Liver (tissue), 9 donors: ENCODE data around the gene IL1RN. TPM values are rescaled to one million over a fixed set of nuclear protein-coding genes. Genes with fewer than 3 reads are reported as not detected.

ENCODE experiments used
- DNase-seq: peaks from one replicate; pipeline ENCODE4 v3.0.0-alpha.2; 2017; ENCODE audit warnings: low spot score
- H3K27ac ChIP-seq, 2 donors: one replicate each; pipeline ENCODE4 v1.7.0; 2013; ENCODE audit warnings: inconsistent platforms in 2 of 2, low read length in 2 of 2, control low read depth in 1 of 2, low read depth in 1 of 2, mild to moderate bottlenecking in 1 of 2
- H3K27me3 ChIP-seq, 4 donors: one replicate each; pipeline versions ENCODE4 v1.6.1 to v1.7.0; 2013; ENCODE audit warnings: low read length in 3 of 4, inconsistent platforms in 1 of 4, mild to moderate bottlenecking in 1 of 4, moderate library complexity in 1 of 4; ENCODE audit not compliant: control insufficient read depth in 4 of 4, insufficient read depth in 4 of 4
- H3K36me3 ChIP-seq, 4 donors: one replicate each; pipeline versions ENCODE4 v1.6.1 to v1.7.0; 2013; ENCODE audit warnings: low read length in 3 of 4, mild to moderate bottlenecking in 3 of 4, low read depth in 1 of 4, moderate library complexity in 1 of 4; ENCODE audit not compliant: control insufficient read depth in 4 of 4, insufficient read depth in 3 of 4
- H3K4me1 ChIP-seq, 4 donors: one replicate each; pipeline versions ENCODE4 v1.6.1 to v1.7.0; 2013; ENCODE audit warnings: low read length in 3 of 4, mild to moderate bottlenecking in 3 of 4, moderate library complexity in 1 of 4; ENCODE audit not compliant: control insufficient read depth in 4 of 4, insufficient read depth in 4 of 4
- H3K4me3 ChIP-seq, 3 donors: one replicate each; pipeline versions ENCODE4 v1.6.1 to v1.7.0; 2013; ENCODE audit warnings: low read length in 3 of 3, control low read depth in 1 of 3, low read depth in 1 of 3, mild to moderate bottlenecking in 1 of 3
- H3K9ac ChIP-seq, 2 donors: one replicate each; pipeline ENCODE4 v1.7.0; 2013; ENCODE audit warnings: low read length in 2 of 2, mild to moderate bottlenecking in 2 of 2, moderate library complexity in 2 of 2, control low read depth in 1 of 2, low read depth in 1 of 2
- H3K9me3 ChIP-seq, 4 donors: one replicate each; pipeline versions ENCODE4 v1.6.1 to v1.7.0; 2013; ENCODE audit warnings: low read length in 3 of 4; ENCODE audit not compliant: control insufficient read depth in 4 of 4
- ATF3 ChIP-seq: IDR thresholded peaks from 2 replicates; pipeline ENCODE4 v1.6.1; 2016; ENCODE audit warnings: antibody characterized with exemption
- EGR1 ChIP-seq, 2 donors: IDR thresholded peaks; 2 replicates each; pipeline ENCODE4 v1.6.1; 2016 to 2018; ENCODE audit warnings: antibody characterized with exemption in 2 of 2, low read depth in 2 of 2
- FOXA1 ChIP-seq: IDR thresholded peaks from 2 replicates; pipeline ENCODE4 v1.6.1; 2016; ENCODE audit warnings: antibody characterized with exemption
- FOXA2 ChIP-seq: IDR thresholded peaks from 2 replicates; pipeline ENCODE4 v1.6.1; 2016; ENCODE audit warnings: antibody characterized with exemption
- GABPA ChIP-seq, 2 donors: IDR thresholded peaks in 1 of 2; conservative IDR thresholded peaks in 1 of 2; 2 replicates each; pipeline ENCODE4 v1.6.1; 2016; ENCODE audit warnings: antibody characterized with exemption in 2 of 2, mild to moderate bottlenecking in 1 of 2, moderate library complexity in 1 of 2
- HNF4A ChIP-seq, 2 donors: conservative IDR thresholded peaks; 2 replicates each; pipeline ENCODE4 v1.6.1; 2016; ENCODE audit warnings: antibody characterized with exemption in 2 of 2, mild to moderate bottlenecking in 2 of 2
- HNF4G ChIP-seq: IDR thresholded peaks from 2 replicates; pipeline ENCODE4 v1.6.1; 2016; ENCODE audit warnings: antibody characterized with exemption
- JUND ChIP-seq, 2 donors: IDR thresholded peaks; 2 replicates each; pipeline ENCODE4 v1.6.1; 2016; ENCODE audit warnings: antibody characterized with exemption in 2 of 2
- RAD21 ChIP-seq, 2 donors: IDR thresholded peaks; 2 replicates each; pipeline ENCODE4 v1.6.1; 2016; ENCODE audit warnings: antibody characterized with exemption in 2 of 2, mild to moderate bottlenecking in 2 of 2
- RXRA ChIP-seq, 2 donors: IDR thresholded peaks; 2 replicates each; pipeline ENCODE4 v1.6.1; 2017 to 2018; ENCODE audit warnings: antibody characterized with exemption in 2 of 2, mild to moderate bottlenecking in 1 of 2
- TAF1 ChIP-seq: conservative IDR thresholded peaks from 2 replicates; pipeline ENCODE4 v1.6.1; 2016; ENCODE audit warnings: antibody characterized with exemption, mild to moderate bottlenecking
- YY1 ChIP-seq: IDR thresholded peaks from 2 replicates; pipeline ENCODE4 v1.6.1; 2016; ENCODE audit warnings: antibody characterized with exemption, mild to moderate bottlenecking
- WGBS: extraction: QIAGEN DNeasy Blood & Tissue Kit; methylation state at CpG from one replicate; pipeline ENCODE4 v1.1.7; 2013; 5-methylcytosine and 5-hydroxymethylcytosine counted together
- polyA plus RNA-seq, 2 donors: library from polyadenylated mRNA; stranded (reverse) in 1 of 2; unstranded in 1 of 2; fragments of 200-250 nt in 1 of 2; fragments of >200 nt in 1 of 2; fragmentation: Nextera tagmentation in 1 of 2; extraction: Ambion mirVana in 1 of 2; gene quantifications; one replicate each; pipeline versions ENCODE4 v1.2.1 to v1.2.3, GENCODE V29; 2013 to 2015
- total RNA-seq, 2 donors: library from RNA; depleted of rRNA; stranded (reverse); fragments of >200 nt; gene quantifications; one replicate each; pipeline ENCODE4 v1.2.3, GENCODE V29; 2014
- TF ChIP-seq, protein P1 (sequence below): IDR thresholded peaks from 2 replicates; pipeline ENCODE4 v1.6.1; 2016; ENCODE audit warnings: antibody characterized with exemption
- TF ChIP-seq, protein P2 (sequence below): fragments of 150-350 bp; IDR thresholded peaks from 2 replicates; pipeline ENCODE4 v1.5.1; 2017; ENCODE audit warnings: improper control_type of control experiment, low read depth, low read length; ENCODE audit not compliant: missing input control
- donor health status: healthy.
- donor health status: healthy.
- donor health status: healthy.
- donor health status: healthy.
- donor health status: healthy.

IL1RN gene
- total and polyA plus RNA-seq, 4 donors: 3.9 to 121 (median 25.8) TPM

GRCh38 chr2:113118263-113118657, 9.1 kb upstream of the IL1RN start:
- Histone ChIP-seq H3K4me3 (no peak overlapping the region), H3K9ac (no peak overlapping the region), H3K27ac (no peak overlapping the region), H3K36me3 (no peaks in the 10 kb centered on the region), H3K9me3 (no peaks in the 10 kb centered on the region), H3K27me3 (no peaks in the 10 kb centered on the region), H3K4me1 (peaks cover 2 to 20% (median 3%) of the 10 kb centered on the region in 4 donors)
- TF ChIP-seq EGR1 (IDR thresholded peaks at IDR 0.05; ENCODE audit: low read depth in 2 of 2) (no peak), YY1 (no peak), GABPA (IDR thresholded peaks at IDR 0.05 in 1 of 2, conservative IDR thresholded peaks at IDR 0.05 in 1 of 2) (no peak), FOXA2 (no peak)
- whole genome bisulfite sequencing: 93% methylated on average over 2 of the region's 2 CpGs
- DNase-seq: no peak

DNA sequence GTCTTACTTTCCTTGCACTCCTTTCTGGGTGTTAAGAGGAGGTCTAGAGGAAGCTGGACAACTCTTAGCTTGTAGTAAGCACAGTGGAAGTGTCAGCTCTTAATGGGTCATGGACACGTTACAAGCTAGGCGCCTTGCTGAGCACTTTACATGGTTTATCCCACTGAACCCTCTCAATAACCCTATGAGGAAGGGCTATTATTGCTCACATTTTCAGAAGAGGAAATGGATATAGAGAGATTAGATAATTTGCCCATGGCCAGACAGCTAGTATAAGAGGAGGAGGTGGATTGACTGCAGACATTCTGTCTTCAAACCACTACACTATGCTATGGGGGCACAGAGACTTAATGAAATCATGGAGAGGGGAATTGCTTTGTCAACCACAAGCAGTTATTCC, 8.3 kb upstream of the IL1RN start:
- DNase-seq: no peak
- Histone ChIP-seq H3K36me3 (no peaks in the 10 kb centered on the region), H3K9ac (no peak overlapping the region), H3K27me3 (no peaks in the 10 kb centered on the region), H3K9me3 (no peaks in the 10 kb centered on the region), H3K4me3 (no peak overlapping the region), H3K27ac (no peak overlapping the region), H3K4me1 (peaks cover 2 to 20% (median 5%) of the 10 kb centered on the region in 4 donors)
- WGBS: 93% methylated on average over 2 of the region's 2 CpGs
- TF ChIP-seq JUND (IDR thresholded peaks at IDR 0.05): no peak

DNA sequence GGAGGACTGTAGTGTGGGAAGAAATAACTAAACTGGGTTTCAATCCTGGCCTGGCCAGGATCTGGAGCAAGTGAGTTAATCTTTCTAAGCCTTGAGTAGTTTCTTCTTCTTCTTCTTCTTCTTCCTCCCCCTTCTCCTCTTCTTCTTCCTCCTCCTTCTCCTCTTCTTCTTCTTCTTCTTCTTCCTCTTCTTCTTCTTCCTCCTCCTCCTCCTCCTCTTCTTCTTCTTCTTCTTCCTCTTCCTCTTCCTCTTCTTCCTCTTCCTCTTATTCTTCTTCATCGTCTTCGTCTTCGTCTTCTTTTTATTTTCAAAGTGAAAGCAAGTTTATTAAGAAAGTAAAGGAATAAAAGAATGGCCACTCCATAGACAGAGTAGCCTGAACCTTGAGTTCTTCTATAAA, 6.5 kb upstream of the IL1RN start:
- Histone ChIP-seq H3K4me3 (no peak overlapping the region), H3K27me3 (no peaks in the 10 kb centered on the region), H3K4me1 (peaks cover 2 to 27% (median 6%) of the 10 kb centered on the region in 4 donors), H3K9ac (no peak overlapping the region), H3K36me3 (no peaks in the 10 kb centered on the region), H3K27ac (no peak overlapping the region), H3K9me3 (no peaks in the 10 kb centered on the region)
- no peak for TF ChIP-seq JUND (IDR thresholded peaks at IDR 0.05)
- TF ChIP-seq EGR1 (IDR thresholded peaks at IDR 0.05; ENCODE audit: low read depth in 2 of 2): no peak
- TF ChIP-seq HNF4G: no peak
- TF ChIP-seq RXRA (IDR thresholded peaks at IDR 0.05): no peak
- no peak for TF ChIP-seq TAF1
- no peak for TF ChIP-seq FOXA2
- TF ChIP-seq, protein P1, sequence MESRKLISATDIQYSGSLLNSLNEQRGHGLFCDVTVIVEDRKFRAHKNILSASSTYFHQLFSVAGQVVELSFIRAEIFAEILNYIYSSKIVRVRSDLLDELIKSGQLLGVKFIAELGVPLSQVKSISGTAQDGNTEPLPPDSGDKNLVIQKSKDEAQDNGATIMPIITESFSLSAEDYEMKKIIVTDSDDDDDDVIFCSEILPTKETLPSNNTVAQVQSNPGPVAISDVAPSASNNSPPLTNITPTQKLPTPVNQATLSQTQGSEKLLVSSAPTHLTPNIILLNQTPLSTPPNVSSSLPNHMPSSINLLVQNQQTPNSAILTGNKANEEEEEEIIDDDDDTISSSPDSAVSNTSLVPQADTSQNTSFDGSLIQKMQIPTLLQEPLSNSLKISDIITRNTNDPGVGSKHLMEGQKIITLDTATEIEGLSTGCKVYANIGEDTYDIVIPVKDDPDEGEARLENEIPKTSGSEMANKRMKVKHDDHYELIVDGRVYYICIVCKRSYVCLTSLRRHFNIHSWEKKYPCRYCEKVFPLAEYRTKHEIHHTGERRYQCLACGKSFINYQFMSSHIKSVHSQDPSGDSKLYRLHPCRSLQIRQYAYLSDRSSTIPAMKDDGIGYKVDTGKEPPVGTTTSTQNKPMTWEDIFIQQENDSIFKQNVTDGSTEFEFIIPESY: no peak
- TF ChIP-seq RAD21 (IDR thresholded peaks at IDR 0.05): no peak
- TF ChIP-seq HNF4A (conservative IDR thresholded peaks at IDR 0.05): no peak
- TF ChIP-seq, protein P2, sequence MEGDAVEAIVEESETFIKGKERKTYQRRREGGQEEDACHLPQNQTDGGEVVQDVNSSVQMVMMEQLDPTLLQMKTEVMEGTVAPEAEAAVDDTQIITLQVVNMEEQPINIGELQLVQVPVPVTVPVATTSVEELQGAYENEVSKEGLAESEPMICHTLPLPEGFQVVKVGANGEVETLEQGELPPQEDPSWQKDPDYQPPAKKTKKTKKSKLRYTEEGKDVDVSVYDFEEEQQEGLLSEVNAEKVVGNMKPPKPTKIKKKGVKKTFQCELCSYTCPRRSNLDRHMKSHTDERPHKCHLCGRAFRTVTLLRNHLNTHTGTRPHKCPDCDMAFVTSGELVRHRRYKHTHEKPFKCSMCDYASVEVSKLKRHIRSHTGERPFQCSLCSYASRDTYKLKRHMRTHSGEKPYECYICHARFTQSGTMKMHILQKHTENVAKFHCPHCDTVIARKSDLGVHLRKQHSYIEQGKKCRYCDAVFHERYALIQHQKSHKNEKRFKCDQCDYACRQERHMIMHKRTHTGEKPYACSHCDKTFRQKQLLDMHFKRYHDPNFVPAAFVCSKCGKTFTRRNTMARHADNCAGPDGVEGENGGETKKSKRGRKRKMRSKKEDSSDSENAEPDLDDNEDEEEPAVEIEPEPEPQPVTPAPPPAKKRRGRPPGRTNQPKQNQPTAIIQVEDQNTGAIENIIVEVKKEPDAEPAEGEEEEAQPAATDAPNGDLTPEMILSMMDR: no peak
- no peak for TF ChIP-seq ATF3
- TF ChIP-seq GABPA (IDR thresholded peaks at IDR 0.05 in 1 of 2, conservative IDR thresholded peaks at IDR 0.05 in 1 of 2): no peak
- no peak for TF ChIP-seq FOXA1
- no peak for TF ChIP-seq YY1
- DNase-seq: no peak
- WGBS: 72% methylated on average over 3 of the region's 3 CpGs
